B cell (primary cell): ENCODE results near the gene TENT5A. TPM values are rescaled to one million over a fixed set of nuclear protein-coding genes. Genes with fewer than 3 reads are reported as not detected.

ENCODE experiments used
- ATAC-seq: fragments of 200-7000 bp; cut with Tn5 transposase; one replicate; pipeline ENCODE4 v1.10.0; 2021; ENCODE audit warnings: low read depth, mild to moderate bottlenecking, moderate number of reproducible peaks, moderate library complexity
- CTCF ChIA-PET: fragments of 350-600 bp; sonication (Branson Sonifier 250); formaldehyde crosslinking; loops from one replicate; lab custom pipeline; 2021; ENCODE audit warnings: antibody characterized with exemption, inconsistent platforms; lab: Charles Lee
- POLR2A ChIA-PET: fragments of 350-600 bp; sonication (Branson Sonifier 250); formaldehyde crosslinking; loops from one replicate; lab custom pipeline; 2021; ENCODE audit warnings: antibody characterized with exemption; lab: Charles Lee
- DNase-seq: peaks from one replicate; pipeline ENCODE4 v3.0.0; 2013
- H2AFZ ChIP-seq: 2 replicates; pipeline ENCODE4 v1.6.1; 2012; ENCODE audit warnings: mild to moderate bottlenecking, low read depth, low read length; ENCODE audit not compliant: insufficient read depth, poor library complexity, severe bottlenecking
- H3K27ac ChIP-seq, 2 donors: 1 replicate in 1 of 2; 2 replicates in 1 of 2; pipeline ENCODE4 v1.5.1; 2012 to 2013; ENCODE audit warnings: low read length in 2 of 2, mild to moderate bottlenecking in 2 of 2, moderate library complexity in 1 of 2
- H3K27me3 ChIP-seq, 4 experiments: fragments of 200-600 bp in 1 of 4; sonication (generic) in 1 of 4; replicated peaks in 1 of 4; 1 replicate in 2 of 4; 2 replicates in 2 of 4; pipeline versions ENCODE4 v1.6.1 to v1.7.0; 2013 to 2016; ENCODE audit warnings: low read length in 3 of 4, mild to moderate bottlenecking in 2 of 4, mixed read lengths in 1 of 4, moderate library complexity in 1 of 4; ENCODE audit not compliant: insufficient read depth in 4 of 4, control insufficient read depth in 3 of 4; ENCODE audit errors: control extremely low read depth in 1 of 4
- H3K36me3 ChIP-seq, 2 experiments: replicated peaks in 1 of 2; 1 replicate in 1 of 2; 2 replicates in 1 of 2; pipeline versions ENCODE4 v1.6.1 to v1.7.1; 2013; ENCODE audit warnings: low read length in 1 of 2; ENCODE audit not compliant: insufficient read depth in 2 of 2, control insufficient read depth in 1 of 2; ENCODE audit errors: control extremely low read depth in 1 of 2, extremely low read depth in 1 of 2
- H3K4me1 ChIP-seq, 2 donors: fragments of 200-600 bp in 1 of 2; sonication (generic) in 1 of 2; 1 replicate in 1 of 2; 2 replicates in 1 of 2; pipeline versions ENCODE4 v1.5.1 to v1.6.1; 2013 to 2017; ENCODE audit warnings: low read length in 2 of 2; ENCODE audit not compliant: control insufficient read depth in 2 of 2, insufficient read depth in 2 of 2
- H3K4me2 ChIP-seq: replicated peaks from 2 replicates; pipeline ENCODE3; 2012; ENCODE audit warnings: mild to moderate bottlenecking, low read depth, low read length; ENCODE audit not compliant: poor library complexity, severe bottlenecking
- H3K4me3 ChIP-seq, 5 experiments: fragments of 200-600 bp in 1 of 5; sonication (generic) in 1 of 5; 1 replicate in 3 of 5; 2 replicates in 2 of 5; pipeline versions ENCODE4 v1.5.1 to v1.7.0; 2011 to 2016; ENCODE audit warnings: low read length in 4 of 5, mild to moderate bottlenecking in 4 of 5, low read depth in 2 of 5, control low read depth in 1 of 5, moderate library complexity in 1 of 5; ENCODE audit not compliant: insufficient read depth in 1 of 5; ENCODE audit errors: control extremely low read depth in 1 of 5, extremely low read depth in 1 of 5
- H3K79me2 ChIP-seq: fragments of 200-600 bp; sonication (generic); one replicate; pipeline ENCODE4 v1.6.0; 2016; ENCODE audit warnings: low read length; ENCODE audit not compliant: control insufficient read depth, insufficient read depth
- H3K9ac ChIP-seq: fragments of 200-600 bp; sonication (generic); 2 replicates; pipeline ENCODE4 v1.6.1; 2017; ENCODE audit warnings: mild to moderate bottlenecking, low read length, moderate library complexity
- H3K9me3 ChIP-seq, 3 donors: one replicate each; pipeline versions ENCODE4 v1.6.1 to v1.7.1; 2013; ENCODE audit warnings: low read length in 2 of 3; ENCODE audit not compliant: control insufficient read depth in 2 of 3, insufficient read depth in 1 of 3; ENCODE audit errors: control extremely low read depth in 1 of 3
- H4K20me1 ChIP-seq: 2 replicates; pipeline ENCODE4 v1.6.0; 2012; ENCODE audit warnings: mild to moderate bottlenecking, low read length; ENCODE audit not compliant: insufficient read depth, control insufficient read depth, poor library complexity, severe bottlenecking
- H3K27ac Mint-ChIP-seq: one replicate; pipeline ENCODE4 v1.8.0; 2021; ENCODE audit warnings: mixed read lengths
- H3K27me3 Mint-ChIP-seq: one replicate; pipeline ENCODE4 v1.8.0; 2021; ENCODE audit warnings: mixed read lengths
- H3K4me1 Mint-ChIP-seq: one replicate; pipeline ENCODE4 v1.8.0; 2021; ENCODE audit warnings: mixed read lengths
- H3K4me3 Mint-ChIP-seq: one replicate; pipeline ENCODE4 v1.8.0; 2021; ENCODE audit warnings: mixed read lengths
- H3K9me3 Mint-ChIP-seq: one replicate; pipeline ENCODE4 v1.8.0; 2022; ENCODE audit warnings: mixed read lengths; ENCODE audit not compliant: insufficient read depth
- EZH2 ChIP-seq: IDR thresholded peaks from 2 replicates; pipeline ENCODE4 v1.6.1; 2012; ENCODE audit warnings: borderline replicate concordance, low read depth, mild to moderate bottlenecking, moderate library complexity, low read length; ENCODE audit not compliant: insufficient read depth, poor library complexity, severe bottlenecking
- WGBS: methylation state at CpG from one replicate; pipeline ENCODE4 v1.1.5; 2013; ENCODE audit warnings: missing lambda C conversion rate; ENCODE audit not compliant: insufficient coverage; 5-methylcytosine and 5-hydroxymethylcytosine counted together
- intact Hi-C: fragments of 100-400 bp; cut with micrococcal nuclease; formaldehyde crosslinking; loops from one replicate; pipeline ENCODE4 v1.10.0; 2022
- polyA plus RNA-seq: library from polyadenylated mRNA; depleted of rRNA; stranded (reverse); fragments of >200 nt; gene quantifications from 2 replicates; pipeline ENCODE4 v1.2.3, GENCODE V29; 2012
- total RNA-seq, 2 donors: library from RNA; stranded (reverse); fragments of 120-200 nt in 1 of 2; gene quantifications; 1 replicate in 1 of 2; 2 replicates in 1 of 2; pipeline versions ENCODE4 v1.2.3 to v1.2.4, GENCODE V29; 2013 to 2022
- TF ChIP-seq, protein P1 (sequence below): fragments of 200-600 bp; IDR thresholded peaks from one replicate; pipeline ENCODE4 v1.8.0; 2022; ENCODE audit warnings: antibody characterized with exemption, mild to moderate bottlenecking

The TENT5A gene
- total and polyA plus RNA-seq, 2 donors (not counting 1 experiment from before 2014, with no cell fraction given), result 3.9 to 9.4 TPM

DNA sequence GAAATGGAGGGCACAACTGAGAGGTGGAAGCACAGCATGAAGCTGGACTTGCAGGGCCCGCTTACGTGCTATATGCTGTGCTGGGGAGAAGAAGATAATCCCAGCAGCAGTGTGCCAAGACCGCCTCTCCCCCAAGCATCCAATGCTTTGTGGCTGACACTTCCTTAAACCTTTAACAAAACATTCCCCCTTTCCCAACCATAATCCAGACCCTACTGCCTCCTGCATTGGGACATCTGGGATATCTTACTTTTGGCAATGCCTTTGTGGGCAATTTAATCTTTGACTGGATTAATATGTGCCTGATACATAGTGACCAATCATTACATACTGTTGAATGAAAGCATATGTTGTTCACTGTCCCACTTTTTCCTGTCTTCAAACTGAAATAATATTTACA lies 3.1 kb upstream of the TENT5A start:
- WGBS, result 100% methylated on average over 1 of the region's 3 CpGs
- peaks cover 17% of the 10 kb centered on the region for H3K79me2 ChIP-seq
- CTCF ChIA-PET, result interaction anchor here (1.2 to 1.3 kb wide), 2 partner anchors 12 to 1150 kb away, joined by 3 read pairs; no protein-coding TSS in a partner anchor

DNA sequence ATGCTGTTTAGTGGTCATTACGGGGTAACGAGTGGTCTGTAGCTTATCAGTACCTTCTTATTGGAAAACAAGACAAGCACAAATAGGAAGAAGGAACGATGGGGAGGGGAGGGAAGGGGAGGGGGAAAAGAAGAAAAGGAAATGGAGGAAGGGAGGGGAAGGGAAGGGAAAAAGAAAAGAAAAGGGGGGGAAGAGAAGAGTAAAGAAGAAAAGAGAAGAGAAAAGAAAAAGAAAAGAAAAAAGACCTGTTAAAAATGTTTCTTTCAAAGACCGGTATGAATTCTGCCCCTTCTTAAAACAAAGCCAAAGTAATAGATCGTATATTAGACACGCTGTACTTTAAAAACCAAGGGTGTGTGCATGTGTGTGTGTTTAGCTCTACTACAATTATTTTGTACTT lies 2.4 kb upstream of the TENT5A start:
- WGBS, result no CpG with 5 or more reads among the region's 6 CpGs
- Histone ChIP-seq H3K4me1 (peaks cover 12 to 28% of the 10 kb centered on the region in 2 donors), H4K20me1 (peaks cover 20% of the 10 kb centered on the region), H3K4me3 (no peak overlapping the region), H3K9ac (no peak overlapping the region), H3K36me3 (no peaks in the 10 kb centered on the region), H3K9me3 (peaks cover 0 to 10% (median 0%) of the 10 kb centered on the region in 3 donors), H3K4me2 (no peak overlapping the region), H3K79me2 (peaks cover 23% of the 10 kb centered on the region), H2AFZ (no peak overlapping the region), H3K27me3 (no peaks in the 10 kb centered on the region), H3K27ac (no peak overlapping the region)
- DNase-seq (no peak), ATAC-seq (no peak)
- H3K9me3 Mint-ChIP-seq, result no peaks in the 10 kb centered on the region
- H3K4me1 Mint-ChIP-seq, result peaks cover 23% of the 10 kb centered on the region
- ChIA-PET CTCF (interaction anchor here (1.3 kb wide), 1 partner anchor 1150 kb away, joined by 3 read pairs; no protein-coding TSS in a partner anchor), POLR2A (no interaction called here)
- H3K27ac Mint-ChIP-seq, result no peak overlapping the region
- TF ChIP-seq, protein P1, sequence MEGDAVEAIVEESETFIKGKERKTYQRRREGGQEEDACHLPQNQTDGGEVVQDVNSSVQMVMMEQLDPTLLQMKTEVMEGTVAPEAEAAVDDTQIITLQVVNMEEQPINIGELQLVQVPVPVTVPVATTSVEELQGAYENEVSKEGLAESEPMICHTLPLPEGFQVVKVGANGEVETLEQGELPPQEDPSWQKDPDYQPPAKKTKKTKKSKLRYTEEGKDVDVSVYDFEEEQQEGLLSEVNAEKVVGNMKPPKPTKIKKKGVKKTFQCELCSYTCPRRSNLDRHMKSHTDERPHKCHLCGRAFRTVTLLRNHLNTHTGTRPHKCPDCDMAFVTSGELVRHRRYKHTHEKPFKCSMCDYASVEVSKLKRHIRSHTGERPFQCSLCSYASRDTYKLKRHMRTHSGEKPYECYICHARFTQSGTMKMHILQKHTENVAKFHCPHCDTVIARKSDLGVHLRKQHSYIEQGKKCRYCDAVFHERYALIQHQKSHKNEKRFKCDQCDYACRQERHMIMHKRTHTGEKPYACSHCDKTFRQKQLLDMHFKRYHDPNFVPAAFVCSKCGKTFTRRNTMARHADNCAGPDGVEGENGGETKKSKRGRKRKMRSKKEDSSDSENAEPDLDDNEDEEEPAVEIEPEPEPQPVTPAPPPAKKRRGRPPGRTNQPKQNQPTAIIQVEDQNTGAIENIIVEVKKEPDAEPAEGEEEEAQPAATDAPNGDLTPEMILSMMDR, result no peak
- TF ChIP-seq EZH2, result no peak
- intact Hi-C loops, result loop anchor here (1.0 to 5.0 kb wide), 4 partner anchors 52 to 1437 kb away; partner anchors contain the start of genes PGM3 and RWDD2A
- no peak overlapping the region for H3K4me3 Mint-ChIP-seq
- peaks cover 7% of the 10 kb centered on the region for H3K27me3 Mint-ChIP-seq

More for the DNA sequence above, 3.1 kb upstream of the TENT5A start:
- ATAC-seq, result no peak
- TF ChIP-seq, protein P1, result no peak
- TF ChIP-seq EZH2, result no peak
- peaks cover 7% of the 10 kb centered on the region for H3K27me3 Mint-ChIP-seq
- peaks cover 14% of the 10 kb centered on the region for H4K20me1 ChIP-seq
- H3K9ac ChIP-seq, result no peak overlapping the region
- H3K4me3 ChIP-seq, result no peak overlapping the region
- H3K4me2 ChIP-seq, result no peak overlapping the region
- H3K9me3 ChIP-seq, result peaks cover 0 to 10% (median 0%) of the 10 kb centered on the region in 3 donors
- POLR2A ChIA-PET, result no interaction called here
- no peak overlapping the region for H3K4me3 Mint-ChIP-seq
- H3K9me3 Mint-ChIP-seq, result no peaks in the 10 kb centered on the region
- H3K4me1 ChIP-seq, result peaks cover 5 to 22% of the 10 kb centered on the region in 2 donors
- no peak overlapping the region for H3K27ac ChIP-seq
- H3K36me3 ChIP-seq, result no peaks in the 10 kb centered on the region
- H3K27ac Mint-ChIP-seq, result no peak overlapping the region
- DNase-seq, result no peak
- H3K4me1 Mint-ChIP-seq, result peaks cover 18% of the 10 kb centered on the region
- H2AFZ ChIP-seq, result no peak overlapping the region
- no peaks in the 10 kb centered on the region for H3K27me3 ChIP-seq
- intact Hi-C loops, result no loop called here
